HEK293T (cell line): ENCODE results near the gene RO60.

Experiments
- ELF4 ChIP-seq: fragments of 450-650 bp; IDR thresholded peaks from 2 replicates; pipeline ENCODE4 v1.6.1; 2017; ENCODE audit warnings: antibody characterized with exemption
- FOXA1 ChIP-seq: fragments of 450-650 bp; IDR thresholded peaks from 2 replicates; pipeline ENCODE4 v1.6.1; 2016; ENCODE audit warnings: mild to moderate bottlenecking
- NFRKB ChIP-seq: fragments of 450-650 bp; IDR thresholded peaks from 2 replicates; pipeline ENCODE4 v1.6.1; 2016; ENCODE audit warnings: mild to moderate bottlenecking, moderate library complexity
- PKNOX1 ChIP-seq: fragments of 450-650 bp; IDR thresholded peaks from 2 replicates; pipeline ENCODE4 v1.6.1; 2016
- SP1 ChIP-seq: fragments of 450-650 bp; IDR thresholded peaks from 2 replicates; pipeline ENCODE4 v1.6.1; 2017
- TARDBP ChIP-seq: fragments of 450-650 bp; IDR thresholded peaks from 2 replicates; pipeline ENCODE4 v1.6.1; 2016
- ZNF384 ChIP-seq: fragments of 450-650 bp; IDR thresholded peaks from 2 replicates; pipeline ENCODE4 v1.6.1; 2016

DNA sequence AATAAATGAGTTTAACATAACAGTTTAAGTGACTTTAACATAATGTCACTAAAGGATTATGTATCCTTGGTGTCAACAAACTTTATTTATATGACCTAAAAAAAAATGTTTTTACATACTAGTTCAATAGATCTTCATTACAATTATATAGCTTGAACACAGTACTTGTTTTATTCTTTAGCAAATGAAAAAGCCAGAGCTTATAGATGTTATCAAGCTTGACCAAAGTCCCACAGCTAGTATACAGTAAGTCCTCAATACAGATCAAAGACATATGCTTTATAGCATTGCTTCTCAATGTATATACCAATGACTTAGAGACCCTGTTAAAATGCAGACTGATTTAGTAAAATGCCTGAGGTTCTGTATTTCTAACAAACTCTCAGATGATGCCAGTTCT is 42.6 kb upstream of the RO60 start:
- TF ChIP-seq NFRKB (no peak), SP1 (no peak), ZNF384 (no peak), FOXA1 (no peak), ELF4 (no peak), PKNOX1 (no peak), TARDBP (no peak)
